Left renal cortex interstitium (tissue), 4 donors: ENCODE data around the gene SLC24A5. TPM values are rescaled to one million over a fixed set of nuclear protein-coding genes. Genes with fewer than 3 reads are reported as not detected.

Source experiments
- DNase-seq, 4 donors: peaks; one replicate each; pipeline ENCODE4 v3.0.0-alpha.2; 2013; ENCODE audit warnings: low read depth in 4 of 4, low spot score in 2 of 4, missing footprints in 1 of 4
- polyA plus RNA-seq, 4 donors: library from polyadenylated mRNA; unstranded; fragments of 120-200 nt; gene quantifications; one replicate each; pipeline ENCODE4 v1.2.1, GENCODE V29; 2013; ENCODE audit not compliant: insufficient read length in 4 of 4

Gene SLC24A5
- 1 to 10 TPM in 1 of 4 donors, under 1 TPM in 3; 0.30 to 1.3 (median 0.48) TPM for polyA plus RNA-seq

- no peak for DNase-seq
These were observed at the start of gene SLC24A5 for GRCh38 chr15:48120745-48121144. Gene SLC24A5, plus strand, starts transcription at chr15:48120990. Its CDS starts 55 bp downstream, at chr15:48121045.

- DNase-seq: no peak
These were observed 47.8 kb upstream of the SLC24A5 start for GRCh38 chr15:48072941-48073340.

GRCh38 chr15:48073881-48074280 is 46.9 kb upstream of the SLC24A5 start:
- DNase-seq: no peak

- peak in 1 of 4 donors; percentile 41 for DNase-seq
These were observed 44.3 kb upstream of the SLC24A5 start for GRCh38 chr15:48076454-48076853.

- no peak for DNase-seq
These were observed 43.1 kb upstream of the SLC24A5 start for GRCh38 chr15:48077616-48078184.

GRCh38 chr15:48084759-48085590 is 35.8 kb upstream of the SLC24A5 start:
- no peak for DNase-seq

- no peak for DNase-seq
These were observed 35.2 kb upstream of the SLC24A5 start for GRCh38 chr15:48085591-48085930.

GRCh38 chr15:48086133-48086532 is 34.7 kb upstream of the SLC24A5 start:
- DNase-seq: no peak

- no peak for DNase-seq
These were observed 34.2 kb upstream of the SLC24A5 start for GRCh38 chr15:48086576-48086975.

- DNase-seq: no peak
These were observed 32.9 kb upstream of the SLC24A5 start for GRCh38 chr15:48087844-48088243.

- DNase-seq: no peak
These were observed 31.1 kb upstream of the SLC24A5 start for GRCh38 chr15:48089702-48090101.

GRCh38 chr15:48090115-48090514 is 30.7 kb upstream of the SLC24A5 start:
- DNase-seq: no peak

GRCh38 chr15:48090666-48091065 is 30.1 kb upstream of the SLC24A5 start:
- DNase-seq: no peak

GRCh38 chr15:48091522-48091921 is 29.3 kb upstream of the SLC24A5 start:
- no peak for DNase-seq

- no peak for DNase-seq
These were observed 24.4 kb upstream of the SLC24A5 start for GRCh38 chr15:48096355-48096786.

- DNase-seq: no peak
These were observed 24.0 kb upstream of the SLC24A5 start for GRCh38 chr15:48096813-48097212.

GRCh38 chr15:48097264-48097663 is 23.5 kb upstream of the SLC24A5 start:
- DNase-seq: no peak

GRCh38 chr15:48101376-48101961 is 19.3 kb upstream of the SLC24A5 start:
- DNase-seq: no peak

- DNase-seq: no peak
These were observed 18.6 kb upstream of the SLC24A5 start for GRCh38 chr15:48102167-48102566.

- DNase-seq: no peak
These were observed 17.1 kb upstream of the SLC24A5 start for GRCh38 chr15:48103647-48104046.

- DNase-seq: no peak
These were observed 14.9 kb upstream of the SLC24A5 start for GRCh38 chr15:48105936-48106335.

- DNase-seq: no peak
These were observed 11.6 kb upstream of the SLC24A5 start for GRCh38 chr15:48109212-48109611.
